Measurements from ENCODE around the gene SLC35G6.

The SLC35G6 gene

GRCh38 chr17:7462474-7463371 lies 18.5 kb upstream of the SLC35G6 start:
- Histone ChIP-seq H3K79me2 (ENCODE audit: insufficient read depth, low read length) (0 out of 2 replicates have a peak, but pooled peaks cover under 1% of the 10 kb centered on the region), H3K27ac (ENCODE audit: low read length) (no peak overlapping the region), H3K4me1 (ENCODE audit: insufficient read depth, low read length) (no peaks in the 10 kb centered on the region), H3K9me3 (ENCODE audit: insufficient read depth, low read length, severe bottlenecking) (no peaks in the 10 kb centered on the region), H2AFZ (ENCODE audit: low read depth, low read length) (no peak overlapping the region), H3K4me2 (ENCODE audit: insufficient read depth, low read length) (no peak overlapping the region), H3K27me3 (ENCODE audit: insufficient read depth, low read length, poor library complexity) (no peaks in the 10 kb centered on the region), H3K9ac (ENCODE audit: low read depth, low read length) (no peak overlapping the region), H3K36me3 (ENCODE audit: insufficient read depth, low read length) (peaks cover 53% of the 10 kb centered on the region), H4K20me1 (ENCODE audit: insufficient read depth, low read length) (peaks cover 3% of the 10 kb centered on the region; the same call in 1 of the 2 replicates), H3K4me3 (ENCODE audit: low read depth in 1 of 2, low read length in 2 of 2) (no peak overlapping the region)
- TF ChIP-seq EZH2 (IDR thresholded peaks at IDR 0.05; ENCODE audit: borderline replicate concordance, low read depth, low read length, severe bottlenecking) (no peak), CTCF (IDR thresholded peaks at IDR 0.05; ENCODE audit: borderline replicate concordance, extremely low read depth, low read length, poor library complexity, severe bottlenecking) (no peak)
- DNase-seq (no peak), ATAC-seq (ENCODE audit: insufficient read depth, low read depth) (no peak)

GRCh38 chr17:7463372-7463846 lies 17.8 kb upstream of the SLC35G6 start:
- DNase-seq, result no peak
- Histone ChIP-seq H3K27ac (ENCODE audit: low read length) (no peak overlapping the region), H4K20me1 (ENCODE audit: insufficient read depth, low read length) (peaks cover 5% of the 10 kb centered on the region; the same call in 1 of the 2 replicates), H3K4me1 (ENCODE audit: insufficient read depth, low read length) (no peaks in the 10 kb centered on the region), H3K9ac (ENCODE audit: low read depth, low read length) (no peak overlapping the region), H3K27me3 (ENCODE audit: insufficient read depth, low read length, poor library complexity) (no peaks in the 10 kb centered on the region), H3K36me3 (ENCODE audit: insufficient read depth, low read length) (peaks cover 53% of the 10 kb centered on the region), H2AFZ (ENCODE audit: low read depth, low read length) (no peak overlapping the region), H3K4me3 (ENCODE audit: low read depth in 1 of 2, low read length in 2 of 2) (no peak overlapping the region), H3K4me2 (ENCODE audit: insufficient read depth, low read length) (no peak overlapping the region), H3K9me3 (ENCODE audit: insufficient read depth, low read length, severe bottlenecking) (no peaks in the 10 kb centered on the region), H3K79me2 (ENCODE audit: insufficient read depth, low read length) (peaks cover 5% of the 10 kb centered on the region; the same call in 1 of the 2 replicates)
- 0 out of 3 replicates have a peak, but pooled peaks have one; percentile 10 for ATAC-seq (ENCODE audit: insufficient read depth, low read depth)
- TF ChIP-seq EZH2 (IDR thresholded peaks at IDR 0.05; ENCODE audit: borderline replicate concordance, low read depth, low read length, severe bottlenecking) (no peak), CTCF (IDR thresholded peaks at IDR 0.05; ENCODE audit: borderline replicate concordance, extremely low read depth, low read length, poor library complexity, severe bottlenecking) (no peak)

GRCh38 chr17:7464081-7464480 lies 17.2 kb upstream of the SLC35G6 start:
- Histone ChIP-seq H3K36me3 (ENCODE audit: insufficient read depth, low read length) (peaks cover 53% of the 10 kb centered on the region), H3K9me3 (ENCODE audit: insufficient read depth, low read length, severe bottlenecking) (no peaks in the 10 kb centered on the region), H3K4me2 (ENCODE audit: insufficient read depth, low read length) (no peak overlapping the region), H3K27me3 (ENCODE audit: insufficient read depth, low read length, poor library complexity) (no peaks in the 10 kb centered on the region), H2AFZ (ENCODE audit: low read depth, low read length) (no peak overlapping the region), H3K4me3 (ENCODE audit: low read depth in 1 of 2, low read length in 2 of 2) (no peak overlapping the region), H3K27ac (ENCODE audit: low read length) (no peak overlapping the region), H3K9ac (ENCODE audit: low read depth, low read length) (no peak overlapping the region), H3K4me1 (ENCODE audit: insufficient read depth, low read length) (no peaks in the 10 kb centered on the region), H4K20me1 (ENCODE audit: insufficient read depth, low read length) (peaks cover 7% of the 10 kb centered on the region; the same call in 1 of the 2 replicates), H3K79me2 (ENCODE audit: insufficient read depth, low read length) (peaks cover 12% of the 10 kb centered on the region; the same call in 1 of the 2 replicates)
- no peak for DNase-seq
- no peak for TF ChIP-seq EZH2 (IDR thresholded peaks at IDR 0.05; ENCODE audit: borderline replicate concordance, low read depth, low read length, severe bottlenecking)
- no peak for TF ChIP-seq CTCF (IDR thresholded peaks at IDR 0.05; ENCODE audit: borderline replicate concordance, extremely low read depth, low read length, poor library complexity, severe bottlenecking)
- no peak for ATAC-seq (ENCODE audit: insufficient read depth, low read depth)
